Right lobe of liver (tissue), 4 donors: Measurements from ENCODE around the gene CLIC2.
"Not testable (repeated sequence)": the region's sequence is repeated elsewhere in the genome, so short reads cannot be mapped to it uniquely, and the experiment has no call there.

ENCODE experiments used
- POLR2A ChIP-seq: fragments of 450-650 bp; IDR thresholded peaks from one replicate; pipeline ENCODE4 v1.6.1; 2017; ENCODE audit warnings: antibody characterized with exemption, mild to moderate bottlenecking
- TF ChIP-seq, protein P1 (sequence below), 4 donors: fragments of 200-600 bp in 3 of 4; fragments of 450-650 bp in 1 of 4; IDR thresholded peaks; one replicate each; pipeline versions ENCODE4 v1.5.1 to v1.8.0; 2016 to 2022; ENCODE audit warnings: antibody characterized with exemption in 4 of 4, mild to moderate bottlenecking in 2 of 4
- donor health status: DM: no; HTN: no; CAD: no.
- donor health status: DM: no; HTN: no; CAD: no.
- donor health status: DM: no; HTN: yes; CAD: no.

DNA sequence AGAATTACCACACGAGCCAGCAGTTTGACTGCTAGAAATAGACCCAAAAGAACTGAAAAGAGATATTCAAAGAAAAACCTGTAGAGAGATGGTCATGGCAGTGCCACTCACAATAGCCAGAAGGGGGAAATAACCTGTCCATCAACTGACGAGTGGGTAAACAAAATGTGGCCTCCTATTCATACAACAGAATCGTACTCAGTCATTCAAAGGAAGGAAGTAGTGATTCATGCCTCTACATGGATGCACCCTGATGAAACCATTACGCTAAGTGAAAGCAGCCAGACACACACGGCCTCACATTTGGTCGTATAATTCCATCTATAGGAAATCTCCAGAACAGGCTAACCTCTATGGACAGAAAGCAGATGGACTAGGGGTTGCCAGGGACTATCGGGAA is 45.4 kb upstream of the CLIC2 start:
- TF ChIP-seq, protein P1, sequence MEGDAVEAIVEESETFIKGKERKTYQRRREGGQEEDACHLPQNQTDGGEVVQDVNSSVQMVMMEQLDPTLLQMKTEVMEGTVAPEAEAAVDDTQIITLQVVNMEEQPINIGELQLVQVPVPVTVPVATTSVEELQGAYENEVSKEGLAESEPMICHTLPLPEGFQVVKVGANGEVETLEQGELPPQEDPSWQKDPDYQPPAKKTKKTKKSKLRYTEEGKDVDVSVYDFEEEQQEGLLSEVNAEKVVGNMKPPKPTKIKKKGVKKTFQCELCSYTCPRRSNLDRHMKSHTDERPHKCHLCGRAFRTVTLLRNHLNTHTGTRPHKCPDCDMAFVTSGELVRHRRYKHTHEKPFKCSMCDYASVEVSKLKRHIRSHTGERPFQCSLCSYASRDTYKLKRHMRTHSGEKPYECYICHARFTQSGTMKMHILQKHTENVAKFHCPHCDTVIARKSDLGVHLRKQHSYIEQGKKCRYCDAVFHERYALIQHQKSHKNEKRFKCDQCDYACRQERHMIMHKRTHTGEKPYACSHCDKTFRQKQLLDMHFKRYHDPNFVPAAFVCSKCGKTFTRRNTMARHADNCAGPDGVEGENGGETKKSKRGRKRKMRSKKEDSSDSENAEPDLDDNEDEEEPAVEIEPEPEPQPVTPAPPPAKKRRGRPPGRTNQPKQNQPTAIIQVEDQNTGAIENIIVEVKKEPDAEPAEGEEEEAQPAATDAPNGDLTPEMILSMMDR (IDR thresholded peaks at IDR 0.05): not testable (repeated sequence)
- TF ChIP-seq POLR2A: not testable (repeated sequence)
